Measurements from ENCODE around the gene MYO18A.
A peak's percentile ranks its signal among the peaks of the same experiment; 100 is the strongest.

MYO18A gene

GRCh38 chr17:29090750-29091605, 89.2 kb downstream of the MYO18A start:
- H3K27ac ChIP-seq (ENCODE audit: extremely low read depth, low read depth, low read length) = no peak overlapping the region
- peak; percentile 45; the same call in 1 of the 2 replicates for TF ChIP-seq ZNF335 (tag by site-specific recombination; conservative IDR thresholded peaks at IDR 0.05)
- no peak for TF ChIP-seq ZFHX2 (tag by site-specific recombination; conservative IDR thresholded peaks at IDR 0.05)
- ChIA-PET POLR2A (interaction anchor here (0.5 kb wide), 1 partner anchor 26 kb away, joined by 3 read pairs; no protein-coding TSS in a partner anchor), CTCF (interaction anchor here (0.7 to 4.0 kb wide), 4 partner anchors 9 to 126 kb away, joined by 3 to 20 read pairs (median 17); no protein-coding TSS in a partner anchor)
- no peak overlapping the region for H3K4me3 ChIP-seq (ENCODE audit: low read depth, low read length)
- H3K9me3 ChIP-seq (ENCODE audit: control insufficient read depth, insufficient read depth, low read depth, low read length) = no peaks in the 10 kb centered on the region
- H3K36me3 ChIP-seq (ENCODE audit: control insufficient read depth in 2 of 2, insufficient read depth in 1 of 2, low read length in 2 of 2) = peaks cover 0 to 88% of the 10 kb centered on the region in 2 experiments; a peak in 1 of 3 replicates
- no peaks in the 10 kb centered on the region for H3K4me1 ChIP-seq (ENCODE audit: control insufficient read depth, insufficient read depth, low read length)

GRCh38 chr17:29090108-29090507, 90.1 kb downstream of the MYO18A start:
- CTCF ChIA-PET = interaction anchor here (4.0 kb wide), 1 partner anchor 125 kb away, joined by 19 read pairs; no protein-coding TSS in a partner anchor
- POLR2A ChIA-PET = no interaction called here
- Histone ChIP-seq H3K9me3 (ENCODE audit: control insufficient read depth, insufficient read depth, low read depth, low read length) (no peaks in the 10 kb centered on the region), H3K4me1 (ENCODE audit: control insufficient read depth, insufficient read depth, low read length) (peaks cover 2% of the 10 kb centered on the region), H3K36me3 (ENCODE audit: control insufficient read depth in 2 of 2, insufficient read depth in 1 of 2, low read length in 2 of 2) (peaks cover 0 to 90% of the 10 kb centered on the region in 2 experiments; a peak in 1 of 3 replicates), H3K27ac (ENCODE audit: extremely low read depth, low read depth, low read length) (no peak overlapping the region), H3K4me3 (ENCODE audit: low read depth, low read length) (no peak overlapping the region)
- TF ChIP-seq ZNF214 (tag by site-specific recombination; IDR thresholded peaks at IDR 0.05; ENCODE audit: borderline replicate concordance) = no peak
- TF ChIP-seq ZSCAN4 (tag by site-specific recombination; IDR thresholded peaks at IDR 0.05) = no peak
- TF ChIP-seq PRDM1 (tag by site-specific recombination; IDR thresholded peaks at IDR 0.05) = no peak
- no peak for TF ChIP-seq MEIS1 (CRISPR knock-in tag; IDR thresholded peaks at IDR 0.05; ENCODE audit: borderline replicate concordance)
- TF ChIP-seq ZNF18 (tag by site-specific recombination; IDR thresholded peaks at IDR 0.05) = no peak
- TF ChIP-seq ZNF37A (tag by site-specific recombination; IDR thresholded peaks at IDR 0.05) = no peak
- TF ChIP-seq KLF16 (tag by site-specific recombination; IDR thresholded peaks at IDR 0.05) = no peak
- no peak for TF ChIP-seq ZNF677 (tag by site-specific recombination; IDR thresholded peaks at IDR 0.05)

- POLR2A ChIA-PET = no interaction called here
- no peaks in the 10 kb centered on the region for H3K9me3 ChIP-seq (ENCODE audit: control insufficient read depth, insufficient read depth, low read depth, low read length)
- peaks cover 7% of the 10 kb centered on the region for H3K4me1 ChIP-seq (ENCODE audit: control insufficient read depth, insufficient read depth, low read length)
- no peak overlapping the region for H3K4me3 ChIP-seq (ENCODE audit: low read depth, low read length)
- peaks cover 0 to 86% of the 10 kb centered on the region in 2 experiments; a peak in 1 of 3 replicates for H3K36me3 ChIP-seq (ENCODE audit: control insufficient read depth in 2 of 2, insufficient read depth in 1 of 2, low read length in 2 of 2)
- no peak overlapping the region for H3K27ac ChIP-seq (ENCODE audit: extremely low read depth, low read depth, low read length)
- CTCF ChIA-PET = interaction anchor here (0.6 to 4.0 kb wide), 4 partner anchors 19 to 125 kb away, joined by 3 to 19 read pairs (median 6); no protein-coding TSS in a partner anchor
- no peak for TF ChIP-seq ZNF398 (tag by site-specific recombination; IDR thresholded peaks at IDR 0.05)
- no peak for TF ChIP-seq AEBP2 (tag by site-specific recombination; IDR thresholded peaks at IDR 0.05; ENCODE audit: borderline replicate concordance)
- TF ChIP-seq ZSCAN5A (tag by site-specific recombination; IDR thresholded peaks at IDR 0.05) = no peak
- TF ChIP-seq ZXDB (tag by site-specific recombination; IDR thresholded peaks at IDR 0.05) = no peak
- no peak for TF ChIP-seq SCRT2 (tag by site-specific recombination; IDR thresholded peaks at IDR 0.05)
- no peak for TF ChIP-seq ZNF610 (tag by site-specific recombination; IDR thresholded peaks at IDR 0.05; ENCODE audit: borderline replicate concordance)
- TF ChIP-seq ZNF76 (tag by site-specific recombination; IDR thresholded peaks at IDR 0.05; ENCODE audit: borderline replicate concordance, low read depth) = no peak
- no peak for TF ChIP-seq ZSCAN18 (tag by site-specific recombination; IDR thresholded peaks at IDR 0.05)
These were observed 90.6 kb downstream of the MYO18A start for GRCh38 chr17:29089601-29090044.

Measured in HEK293 (cell line).